AG20443 (cell line): Measurements from ENCODE around the gene TRAF3IP3.
A peak's percentile ranks its signal among the peaks of the same experiment; 100 is the strongest.

ENCODE experiments used
- DNase-seq: peaks from one replicate; pipeline ENCODE4 v3.0.0; 2012; ENCODE audit warnings: low spot score, mixed read lengths

TRAF3IP3 gene

DNA sequence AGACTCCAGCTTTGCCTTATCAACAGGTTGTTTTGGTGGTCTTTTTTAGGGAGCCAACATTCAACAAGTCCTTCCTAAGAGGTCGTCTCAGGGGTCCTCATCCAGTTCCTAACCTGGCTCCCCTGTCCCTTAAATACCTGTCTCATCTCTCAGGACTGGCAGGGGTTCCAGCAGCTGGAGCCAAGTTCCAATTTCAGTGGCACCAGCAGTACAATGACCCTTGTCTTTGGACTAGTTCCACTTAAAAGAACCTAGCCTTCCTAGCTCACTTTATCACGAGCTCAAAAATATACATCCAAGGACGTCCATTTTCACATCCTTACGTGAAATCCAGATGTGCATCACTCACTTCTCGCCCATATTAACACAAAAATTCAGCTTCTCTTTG, 18.7 kb upstream of the TRAF3IP3 start:
- no peak for DNase-seq

GRCh38 chr1:209738270-209738669, 17.6 kb upstream of the TRAF3IP3 start:
- DNase-seq, result no peak

DNA sequence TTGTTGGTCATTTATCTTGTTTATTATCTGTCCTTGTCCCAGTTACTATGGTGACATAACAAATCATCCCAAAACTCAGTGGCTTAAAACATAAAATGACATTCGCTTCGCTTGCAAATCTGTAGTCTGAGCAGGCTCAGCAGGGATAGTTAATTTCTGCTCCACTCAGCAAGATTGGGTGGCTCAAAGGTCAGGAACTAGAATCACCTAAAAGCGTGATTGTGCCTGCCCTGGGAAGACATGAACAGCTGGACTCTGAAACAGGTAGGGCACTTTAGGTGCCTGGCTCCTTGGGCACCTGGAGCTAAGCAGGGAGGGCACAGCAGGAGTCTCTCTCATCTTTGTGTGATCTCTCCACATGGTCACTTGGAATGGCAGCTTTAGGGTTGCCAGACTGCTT, 14.7 kb upstream of the TRAF3IP3 start:
- no peak for DNase-seq

DNA sequence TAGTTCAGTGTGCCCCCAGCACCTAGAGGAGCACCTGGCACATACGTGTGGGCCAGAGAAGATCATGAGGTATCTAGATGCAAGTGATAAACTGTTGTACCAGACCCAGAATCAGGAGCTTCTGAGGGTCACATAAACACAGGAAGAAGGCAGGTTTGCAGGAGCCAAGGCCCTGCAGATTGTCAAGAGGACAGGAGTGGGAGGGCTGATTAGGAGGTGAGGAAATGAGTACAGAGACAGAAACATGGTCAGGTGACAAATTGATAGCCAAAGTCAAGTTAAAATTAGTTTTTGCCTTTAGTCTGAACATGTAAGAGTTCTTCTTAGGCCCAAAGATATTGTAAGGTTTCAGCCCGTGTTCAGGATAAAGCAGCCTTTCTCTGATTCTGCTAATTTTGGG, 14.0 kb upstream of the TRAF3IP3 start:
- DNase-seq, result no peak

- DNase-seq, result peak; percentile 75
These were observed 13.3 kb upstream of the TRAF3IP3 start for GRCh38 chr1:209742409-209743144.

GRCh38 chr1:209743145-209743482, 12.7 kb upstream of the TRAF3IP3 start:
- DNase-seq, result peak; percentile 42

DNA sequence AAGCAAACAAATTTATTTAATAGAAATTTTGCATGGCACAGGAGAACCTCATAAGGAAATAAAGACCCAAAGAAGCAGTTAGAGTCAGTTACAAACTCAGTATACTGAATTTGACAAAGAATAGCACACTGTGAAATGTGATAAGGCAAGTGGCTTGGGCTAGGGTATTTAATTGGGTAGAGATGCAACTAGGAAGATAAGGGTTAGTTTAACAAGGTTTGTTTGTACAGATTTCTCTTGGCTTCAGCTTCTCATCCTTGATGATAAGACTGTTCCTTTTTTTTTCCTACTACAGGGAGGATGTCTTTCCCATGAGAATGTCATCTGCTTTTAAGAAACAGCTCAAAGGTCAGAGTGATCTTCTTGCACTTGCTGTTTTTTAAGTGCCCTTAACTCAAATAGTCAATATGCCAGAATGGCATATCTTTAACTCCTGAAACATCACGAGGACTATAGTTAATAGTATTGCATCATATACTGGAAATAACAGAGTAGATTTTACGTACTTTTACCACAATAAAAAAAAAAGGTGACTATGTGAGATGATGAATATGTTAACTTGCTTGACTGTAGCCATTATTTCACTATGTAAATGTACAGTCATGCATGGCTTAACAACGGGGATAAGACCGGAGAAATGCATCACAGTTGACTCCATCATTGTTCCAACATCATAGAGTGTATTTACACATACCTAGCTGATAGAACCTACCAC, 9.2 kb upstream of the TRAF3IP3 start:
- no peak for DNase-seq

GRCh38 chr1:209747580-209748262, 8.1 kb upstream of the TRAF3IP3 start:
- DNase-seq, result peak; percentile 92

GRCh38 chr1:209748620-209749019, 7.2 kb upstream of the TRAF3IP3 start:
- no peak for DNase-seq

DNA sequence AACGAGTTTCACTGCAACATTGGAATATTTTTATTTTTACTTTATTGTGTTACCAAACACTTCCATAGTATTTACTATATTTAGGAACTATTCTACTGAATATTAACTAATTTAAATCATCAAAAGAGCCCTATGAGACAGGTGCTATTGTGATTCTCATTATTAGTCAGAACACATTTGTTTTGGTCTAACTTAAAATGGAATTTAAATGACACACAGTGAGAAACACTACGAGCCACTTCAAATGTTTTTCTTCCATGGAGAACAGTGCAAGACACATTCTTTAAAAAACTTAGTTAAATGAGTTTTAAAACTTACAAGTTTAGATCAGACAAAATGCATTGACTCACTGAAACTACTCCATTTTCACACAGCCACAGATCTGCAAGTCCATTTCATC, 6.6 kb upstream of the TRAF3IP3 start:
- DNase-seq, result no peak

DNA sequence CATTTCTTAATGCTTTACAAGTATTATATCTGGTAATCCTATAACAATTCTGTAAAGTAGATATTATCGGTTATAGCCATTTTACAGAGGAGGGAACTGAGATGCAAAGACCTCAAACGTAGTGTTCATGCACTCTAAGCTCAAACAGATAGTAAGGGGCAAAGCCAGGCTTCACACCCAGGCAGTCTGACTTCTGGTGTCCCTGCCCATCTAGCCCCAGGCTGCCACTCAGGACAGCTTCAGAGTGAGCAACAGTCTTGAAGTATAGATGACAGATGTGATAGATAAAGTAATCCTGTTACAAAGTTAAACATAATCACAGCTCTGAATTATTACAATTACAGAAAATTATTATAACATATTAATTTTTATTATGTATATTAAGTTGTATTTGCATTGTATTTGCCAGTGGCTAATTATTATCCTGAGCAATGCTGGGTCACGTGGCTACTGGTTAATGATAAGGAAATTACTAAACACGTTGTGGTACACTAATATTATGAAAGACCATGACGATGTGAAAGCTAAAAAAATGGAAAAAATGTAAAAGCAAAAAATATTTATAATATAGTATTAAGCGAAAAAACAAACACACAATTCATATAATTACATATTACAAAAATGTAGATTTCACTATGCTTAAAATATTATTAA, 6.1 kb upstream of the TRAF3IP3 start:
- no peak for DNase-seq

- no peak for DNase-seq
These were observed 4.1 kb upstream of the TRAF3IP3 start for GRCh38 chr1:209751627-209752231.

- DNase-seq, result no peak
These were observed 3.0 kb upstream of the TRAF3IP3 start for GRCh38 chr1:209752890-209753289.

GRCh38 chr1:209755256-209755655, 597 bp upstream of the TRAF3IP3 start:
- DNase-seq, result no peak

GRCh38 chr1:209756615-209757445, 977 bp downstream of the TRAF3IP3 start:
- DNase-seq, result no peak

- DNase-seq, result no peak
These were observed 2.5 kb downstream of the TRAF3IP3 start for GRCh38 chr1:209758400-209758799.

DNA sequence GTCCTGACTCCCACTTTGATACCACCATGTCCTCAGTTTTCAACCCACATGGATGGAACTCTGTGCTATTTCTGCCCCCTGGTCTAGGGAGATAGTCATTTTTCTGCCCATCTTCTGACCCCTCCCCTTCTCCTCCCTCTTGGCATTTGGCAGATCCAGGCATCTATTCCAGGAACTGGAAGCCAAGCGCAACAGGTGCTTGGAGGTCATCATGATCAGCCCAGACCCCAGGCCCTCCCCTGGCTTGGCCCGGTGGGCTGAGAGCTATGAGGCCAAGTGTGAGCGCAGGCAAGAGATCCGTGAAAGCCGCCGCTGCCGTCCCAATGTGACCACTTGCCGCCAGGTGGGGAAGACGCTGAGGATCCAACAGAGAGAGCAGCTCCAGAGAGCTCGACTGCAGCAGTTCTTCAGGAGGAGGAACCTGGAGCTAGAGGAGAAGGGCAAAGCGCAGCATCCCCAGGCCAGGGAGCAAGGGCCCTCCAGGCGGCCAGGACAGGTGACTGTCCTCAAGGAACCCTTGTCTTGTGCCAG, 4.0 kb downstream of the TRAF3IP3 start:
- no peak for DNase-seq

DNA sequence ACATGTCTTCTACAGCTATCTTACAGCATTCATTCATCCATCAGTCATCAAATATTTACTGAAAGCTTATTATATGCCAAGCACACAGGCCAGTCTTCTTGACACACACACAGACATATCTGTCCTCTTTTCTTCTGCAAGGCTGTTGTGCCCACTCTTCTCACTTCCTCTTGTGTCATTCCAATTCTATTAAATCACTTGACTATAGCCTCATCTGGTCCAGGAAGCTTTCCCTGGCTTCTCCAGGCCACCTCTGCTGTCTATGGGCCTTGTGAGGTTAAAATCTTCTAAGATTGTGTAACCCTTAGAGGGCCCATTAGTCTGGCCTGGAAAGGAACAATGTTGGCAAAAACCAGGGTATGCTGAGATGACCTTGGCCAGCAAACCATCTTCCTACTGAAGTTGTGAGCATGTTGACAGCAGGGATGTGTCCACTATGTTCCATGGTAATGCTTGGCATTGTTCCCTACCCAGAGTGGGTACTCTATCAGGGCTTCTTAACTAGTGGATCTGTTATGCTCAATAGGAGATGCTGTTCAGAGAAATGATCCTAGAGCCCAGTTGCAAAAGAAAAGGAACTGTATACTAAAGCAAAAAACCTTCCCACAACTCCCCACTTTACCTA, 5.3 kb downstream of the TRAF3IP3 start:
- peak; percentile 17 for DNase-seq

- DNase-seq, result no peak
These were observed 10.2 kb downstream of the TRAF3IP3 start for GRCh38 chr1:209766051-209766450.

- no peak for DNase-seq
These were observed 11.2 kb downstream of the TRAF3IP3 start for GRCh38 chr1:209767096-209767495.

DNA sequence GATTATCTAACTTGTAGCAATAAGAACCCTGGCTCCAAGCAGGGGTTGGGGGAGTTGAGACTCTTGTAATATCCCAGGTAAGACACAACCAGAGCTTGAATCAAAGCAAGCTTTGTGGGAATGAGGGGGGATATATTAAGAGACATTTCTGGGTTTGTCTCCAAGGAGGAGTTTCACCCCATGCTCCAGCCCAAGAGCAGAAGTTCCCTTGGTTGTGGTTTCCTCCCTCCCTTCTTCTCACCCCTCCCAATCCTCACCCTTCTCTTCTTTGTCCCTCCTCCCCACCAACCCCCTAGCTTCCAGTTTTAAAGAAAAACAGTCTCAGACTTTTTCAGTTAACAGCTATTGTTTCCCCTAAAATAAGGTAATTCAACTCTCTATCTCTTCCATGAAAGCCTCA, 11.9 kb downstream of the TRAF3IP3 start:
- DNase-seq, result no peak
